GM18508 (cell line): Measurements from ENCODE around the gene CXXC5.

Experiments used
- ATAC-seq: cut with Tn5 transposase; IDR thresholded peaks from one replicate; pipeline ENCODE4 v1.9.1; 2021; ENCODE audit warnings: moderate number of reproducible peaks; ENCODE audit not compliant: insufficient read depth, unreplicated experiment

Gene CXXC5

DNA sequence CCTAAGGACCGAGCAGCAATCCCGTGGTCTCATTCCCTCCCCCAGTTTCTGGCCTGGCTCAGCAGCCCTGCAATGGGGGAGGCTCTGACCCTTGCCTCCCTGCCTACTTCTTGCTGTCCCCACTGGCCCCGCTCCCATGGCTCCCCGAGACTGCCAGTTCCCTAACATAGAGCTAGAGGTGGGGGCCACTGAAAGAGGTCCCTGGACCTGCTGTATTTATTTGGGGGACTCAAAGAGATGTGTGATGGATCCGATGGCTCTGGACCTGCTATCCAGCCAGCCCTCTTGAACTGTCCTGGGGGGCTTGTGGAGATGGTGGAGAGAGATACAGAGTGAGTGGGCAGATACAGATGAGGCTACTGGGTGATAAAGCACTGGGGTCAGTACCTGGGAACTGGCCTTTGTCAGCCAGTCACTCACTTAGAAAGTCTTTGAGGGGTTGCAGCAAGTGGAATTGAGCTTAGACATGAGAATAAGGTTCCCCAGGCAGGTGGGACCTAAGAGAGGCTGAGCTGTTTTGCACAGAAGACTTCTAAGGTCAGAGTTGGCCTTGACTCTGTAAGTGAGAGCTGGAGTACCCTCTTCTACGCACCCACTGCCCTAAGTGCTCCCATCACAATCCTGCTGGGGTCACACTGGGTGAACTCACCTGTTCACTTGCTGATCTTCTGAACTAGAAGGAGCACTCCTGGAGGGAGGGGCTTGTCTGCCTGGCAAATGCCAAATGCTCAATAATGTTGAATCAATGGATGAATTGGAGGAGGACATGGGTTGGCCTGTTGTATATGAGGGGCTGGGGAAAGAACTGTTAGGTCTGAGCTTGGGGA is 42.9 kb downstream of the CXXC5 start:
- no peak for ATAC-seq

DNA sequence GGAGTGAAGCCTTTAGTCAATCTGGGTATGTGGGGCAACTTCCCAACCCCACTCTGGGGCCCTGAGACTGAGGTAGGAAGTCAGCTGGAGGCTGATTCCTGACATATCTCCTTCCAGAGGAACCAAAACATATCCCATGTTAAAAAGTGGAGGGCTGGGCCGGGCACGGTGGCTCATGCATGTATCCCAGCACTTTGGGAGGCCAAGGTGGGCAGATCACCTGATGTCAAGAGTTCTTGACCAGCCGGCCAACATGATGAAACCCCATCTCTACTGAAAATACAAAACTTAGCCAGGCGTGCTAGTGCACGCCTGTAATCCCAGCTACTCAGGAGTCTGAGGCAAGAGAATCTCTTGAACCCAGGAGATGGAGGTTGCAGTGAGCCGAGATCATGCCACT is 44.0 kb downstream of the CXXC5 start:
- no peak for ATAC-seq

DNA sequence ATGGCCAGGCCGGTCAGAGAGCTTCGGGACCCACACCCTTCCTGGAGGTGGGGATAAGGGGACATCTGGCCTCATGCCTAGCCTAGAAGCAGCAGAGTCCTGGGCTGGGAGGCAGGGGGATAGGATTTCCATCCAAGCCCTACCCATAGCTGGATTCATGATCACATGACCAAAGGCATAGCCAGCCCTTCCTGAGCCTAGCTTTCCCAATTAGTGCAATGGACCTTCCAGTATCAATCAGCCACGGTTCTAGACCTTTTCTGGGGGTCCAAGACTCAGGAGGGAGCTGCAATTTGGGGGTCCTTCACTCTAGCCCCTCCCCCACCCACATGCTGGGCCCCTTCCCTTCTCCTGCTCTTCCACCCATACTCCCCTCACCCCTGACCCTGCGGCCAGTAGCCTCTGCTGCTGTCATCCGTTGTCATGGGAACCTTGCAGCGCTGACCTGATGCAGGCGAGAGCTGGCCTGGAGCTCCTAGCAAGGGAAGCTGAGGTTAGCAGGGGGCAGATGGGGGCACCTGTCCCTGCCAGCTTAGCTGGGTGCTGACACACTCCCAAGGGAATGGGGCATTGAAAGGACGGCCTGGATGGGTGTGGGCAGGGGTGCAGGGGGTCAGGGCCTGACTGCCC is 44.6 kb downstream of the CXXC5 start:
- no peak for ATAC-seq

DNA sequence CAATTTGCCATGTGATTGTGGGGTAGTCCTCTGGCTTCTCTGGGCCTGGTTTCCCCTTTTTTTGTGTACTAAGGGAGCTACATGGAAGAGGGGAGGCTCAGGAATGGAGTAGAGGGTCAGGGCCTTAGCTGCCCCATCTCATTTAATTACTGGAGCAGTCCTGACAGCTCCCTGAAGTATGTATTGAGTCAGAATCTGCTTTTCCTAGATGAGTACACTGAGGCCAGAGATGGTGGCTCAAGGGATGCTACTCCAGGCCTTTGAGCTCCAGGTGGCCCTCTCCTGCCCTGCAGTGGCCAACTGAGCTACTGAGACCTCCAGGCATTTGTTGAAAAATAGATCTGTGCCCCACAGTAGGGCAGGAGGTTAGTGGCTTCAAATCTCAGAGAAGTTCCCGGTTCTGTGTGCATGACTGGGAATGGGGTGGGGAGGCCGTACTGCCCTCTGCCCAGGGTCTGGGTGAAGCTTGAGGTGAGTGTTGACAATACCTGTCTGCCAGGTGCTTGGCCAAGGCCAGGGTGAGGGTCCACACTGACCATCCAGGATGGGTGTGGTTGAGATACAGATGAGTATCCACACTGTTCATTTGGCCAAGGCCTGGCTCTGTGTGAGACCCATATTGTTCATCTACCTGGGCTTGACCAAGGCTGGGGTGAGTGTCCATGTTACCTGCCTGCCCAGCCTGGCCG is 45.7 kb downstream of the CXXC5 start:
- no peak for ATAC-seq

DNA sequence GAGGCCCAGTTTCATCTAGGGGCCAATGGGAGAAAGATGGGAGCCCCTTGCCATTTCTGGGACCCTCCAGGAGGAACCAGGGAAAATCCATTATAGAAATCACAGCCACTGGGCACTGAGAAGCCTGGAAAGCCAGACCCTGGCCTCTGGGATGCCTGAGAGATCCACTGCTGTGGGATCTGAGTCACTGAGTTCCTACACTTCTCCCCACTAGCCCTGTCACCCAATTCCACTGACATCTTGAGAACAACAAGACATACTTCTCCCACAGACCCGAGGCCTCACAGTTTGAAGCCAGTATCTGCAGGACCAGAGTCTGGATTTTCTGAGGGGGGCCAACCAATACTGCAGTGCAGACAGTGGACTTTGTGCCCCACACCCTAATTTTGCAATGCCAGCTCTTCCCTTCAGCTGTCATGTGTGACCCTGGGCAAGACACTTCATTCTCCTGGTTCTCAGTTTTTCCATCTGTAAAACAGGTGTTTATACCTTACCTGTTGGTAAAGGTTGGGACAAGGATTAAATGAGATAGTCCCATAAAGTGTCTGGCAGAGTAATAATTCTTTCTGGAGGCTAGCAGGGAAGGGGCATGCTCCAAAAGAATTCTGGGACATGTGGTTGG is 46.5 kb downstream of the CXXC5 start:
- ATAC-seq = no peak

DNA sequence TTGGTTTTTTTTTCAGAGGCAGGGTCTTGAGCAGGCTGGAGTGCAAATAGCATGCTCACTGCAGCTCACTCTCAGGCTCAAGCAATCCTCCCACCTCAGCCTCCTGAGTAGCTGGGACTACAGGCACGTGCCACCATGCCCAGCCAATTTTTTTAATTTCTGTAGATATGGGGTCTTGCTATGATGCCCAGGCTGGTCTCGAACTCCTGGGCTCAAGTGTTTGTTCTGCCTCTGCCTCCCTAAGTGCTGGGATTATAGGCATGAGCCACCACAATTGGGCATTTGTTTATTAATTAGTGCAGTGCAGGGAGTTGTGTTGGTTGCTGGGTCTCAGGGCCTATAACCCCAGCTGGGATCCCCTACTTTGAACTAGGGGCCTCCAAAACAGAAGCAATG is 47.0 kb downstream of the CXXC5 start:
- ATAC-seq = no peak

DNA sequence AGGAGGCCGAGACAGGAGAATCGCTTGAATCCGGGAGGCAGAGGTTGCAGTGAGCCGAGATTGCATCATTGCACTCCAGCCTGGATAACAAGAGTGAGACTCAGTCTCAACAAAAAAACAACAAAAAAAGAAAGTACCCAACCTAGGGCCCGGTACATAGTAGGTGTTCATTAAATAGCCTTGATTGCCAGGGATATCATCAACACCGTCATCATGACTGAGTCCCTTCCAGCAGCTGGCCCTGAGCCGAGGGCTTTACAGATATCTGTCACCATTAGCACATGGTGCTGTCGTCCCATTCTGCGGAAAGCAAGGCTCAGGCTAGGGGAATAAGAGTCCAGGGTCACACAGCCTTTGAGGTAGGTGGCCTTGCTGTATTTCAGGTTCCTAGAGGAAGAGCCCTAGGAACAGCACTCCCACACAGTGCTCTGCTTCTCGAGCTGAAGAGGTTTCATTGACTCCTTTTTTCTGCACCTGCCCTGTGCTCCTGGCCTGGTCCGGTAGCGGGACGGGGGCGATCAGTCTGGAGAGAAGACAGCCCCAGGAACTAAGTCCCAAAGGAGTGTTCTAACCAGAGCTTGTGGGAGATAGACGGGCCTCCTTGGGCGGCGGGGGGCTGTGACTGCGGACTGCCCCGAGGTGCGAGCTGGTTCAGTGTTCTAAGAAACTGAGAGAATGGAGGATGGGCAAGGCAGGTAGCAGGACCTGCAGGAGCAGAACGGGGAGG is 48.2 kb downstream of the CXXC5 start:
- no peak for ATAC-seq

DNA sequence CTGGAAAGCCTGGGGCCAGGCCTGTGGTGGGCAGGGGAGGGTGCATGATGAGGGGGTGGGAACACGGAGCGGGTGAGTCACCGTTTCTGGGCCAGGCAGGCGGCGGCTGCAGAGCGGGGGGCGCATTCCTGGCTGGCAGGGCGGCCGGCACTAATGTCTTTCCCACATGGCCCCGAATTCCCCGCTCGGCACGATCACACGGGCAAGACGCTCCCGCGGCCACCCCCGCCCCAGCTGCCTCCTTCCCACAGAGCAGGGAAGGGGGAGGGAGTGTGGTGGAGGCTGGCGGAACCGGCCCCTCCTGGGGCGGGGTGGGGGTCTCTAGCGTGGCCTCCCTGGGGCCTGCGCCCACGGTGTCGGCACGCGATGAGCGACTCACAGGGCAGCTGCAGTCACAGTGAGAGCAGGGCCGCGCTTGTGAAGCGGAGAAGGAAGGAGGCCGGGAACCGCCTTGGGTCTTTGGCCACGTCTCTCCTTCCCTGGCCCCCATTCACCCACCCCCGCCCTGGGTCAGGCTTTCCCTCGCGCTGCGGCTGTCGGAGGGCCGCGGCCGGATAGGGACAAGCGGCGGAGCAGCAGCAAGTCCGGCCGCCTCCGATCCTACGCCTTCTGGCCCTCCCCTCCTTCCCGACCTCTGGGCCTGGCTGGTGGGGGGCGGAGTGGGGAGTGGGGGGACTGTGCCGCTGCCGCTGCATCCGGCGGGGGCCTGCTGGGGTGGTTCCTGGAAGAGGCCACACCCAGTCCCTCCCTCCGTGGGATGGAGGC is 48.9 kb downstream of the CXXC5 start:
- no peak for ATAC-seq

DNA sequence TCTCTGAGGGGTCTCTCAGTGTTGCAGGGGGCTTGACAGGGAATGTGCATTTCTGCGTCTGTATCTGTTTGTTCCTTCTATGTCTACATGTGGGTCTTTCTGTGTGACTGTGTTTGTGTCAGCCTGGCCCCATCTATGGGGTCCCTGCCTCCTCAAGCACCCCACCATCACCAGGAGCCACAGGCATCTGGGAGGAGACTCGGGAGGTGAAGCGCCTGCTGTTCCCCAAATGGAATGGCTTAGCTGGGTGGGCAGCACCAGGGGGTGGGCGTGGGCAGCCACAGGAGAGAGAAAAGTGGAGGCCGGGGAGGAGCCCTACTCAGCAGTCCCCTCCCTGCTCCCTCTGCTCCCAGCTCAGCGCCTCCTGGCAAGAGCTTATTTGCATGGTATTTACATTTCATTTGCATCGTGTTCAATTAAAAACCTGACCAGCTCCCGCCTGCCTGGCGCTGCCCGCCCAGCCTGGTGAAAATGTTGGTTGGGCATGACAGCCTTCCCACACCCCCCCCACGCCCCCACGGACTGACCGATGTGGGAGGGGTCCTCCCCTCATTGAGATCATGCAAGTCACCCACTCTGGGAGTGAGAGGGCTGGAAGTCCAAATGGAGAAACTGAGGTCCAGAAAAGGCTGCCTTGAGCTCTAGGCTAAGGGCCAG is 50.5 kb downstream of the CXXC5 start:
- no peak for ATAC-seq

DNA sequence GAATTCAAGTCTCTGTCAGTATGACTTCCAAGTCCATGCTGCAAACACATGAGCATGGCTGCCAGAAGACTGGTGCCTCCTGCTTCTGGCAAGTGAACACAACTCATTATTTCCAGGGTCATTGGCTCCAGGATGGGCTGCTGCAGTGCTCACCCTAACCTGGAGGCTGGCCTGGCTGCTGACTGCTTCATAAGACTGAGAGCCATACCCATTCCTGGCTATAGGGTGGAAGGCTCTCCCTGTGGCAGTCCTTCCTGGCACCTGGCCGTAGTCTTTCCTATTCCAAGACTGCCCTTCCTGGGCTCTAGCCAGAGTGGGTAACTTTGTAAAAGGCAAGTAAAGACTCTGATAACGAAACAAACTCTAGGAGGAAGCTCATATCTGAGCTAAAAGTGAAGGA is 51.2 kb downstream of the CXXC5 start:
- ATAC-seq = no peak

DNA sequence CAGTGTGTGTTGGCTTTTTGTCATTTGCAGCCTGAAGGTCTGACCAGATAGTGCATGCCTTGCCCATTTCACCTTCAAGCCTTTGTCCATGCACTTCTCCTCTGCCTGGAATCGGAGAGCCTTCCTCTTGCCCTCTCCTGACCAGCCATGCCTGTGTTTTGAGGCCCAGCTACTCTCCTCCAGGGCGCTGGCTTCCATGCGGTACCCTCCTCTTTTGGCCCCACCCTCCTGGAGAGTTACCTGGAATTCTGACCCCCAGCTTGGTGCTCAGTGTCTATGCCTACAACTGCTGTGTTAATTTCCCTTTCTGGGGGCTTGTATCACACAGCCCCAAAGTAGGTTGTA is 52.5 kb downstream of the CXXC5 start:
- no peak for ATAC-seq

DNA sequence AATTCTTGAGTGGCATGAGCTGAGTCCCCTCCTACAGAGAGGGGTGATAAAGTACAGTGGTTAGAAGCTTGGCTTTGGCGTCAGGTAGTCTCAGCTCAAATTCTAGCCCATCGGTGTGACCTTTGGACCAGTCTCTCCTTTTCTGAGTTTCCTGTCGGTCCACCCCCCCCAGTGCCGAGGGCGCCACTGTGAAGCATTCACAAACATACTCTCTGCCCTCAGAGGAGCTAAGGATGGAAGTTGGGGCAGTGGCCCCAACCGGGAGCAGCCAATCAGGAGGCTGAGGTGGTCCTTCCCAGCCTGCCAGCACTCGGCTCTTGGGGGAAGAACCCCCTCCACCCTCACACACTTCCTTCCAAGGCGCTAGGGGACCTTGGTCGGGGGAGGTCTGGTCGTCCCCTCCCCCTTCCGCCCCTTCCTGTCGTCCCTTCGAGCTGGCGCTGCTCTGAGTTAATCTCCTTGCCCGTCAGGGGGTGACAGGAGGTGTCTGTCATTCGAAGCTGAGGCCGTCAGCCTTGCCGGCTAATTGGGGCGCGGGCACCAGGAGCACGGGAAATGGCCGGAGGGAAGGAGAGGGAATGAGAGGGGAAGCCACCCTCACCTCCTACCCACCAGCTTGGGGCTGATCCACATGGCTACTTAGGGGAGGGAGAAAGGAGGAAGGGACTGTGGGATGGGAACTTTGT is 53.0 kb downstream of the CXXC5 start:
- no peak for ATAC-seq

DNA sequence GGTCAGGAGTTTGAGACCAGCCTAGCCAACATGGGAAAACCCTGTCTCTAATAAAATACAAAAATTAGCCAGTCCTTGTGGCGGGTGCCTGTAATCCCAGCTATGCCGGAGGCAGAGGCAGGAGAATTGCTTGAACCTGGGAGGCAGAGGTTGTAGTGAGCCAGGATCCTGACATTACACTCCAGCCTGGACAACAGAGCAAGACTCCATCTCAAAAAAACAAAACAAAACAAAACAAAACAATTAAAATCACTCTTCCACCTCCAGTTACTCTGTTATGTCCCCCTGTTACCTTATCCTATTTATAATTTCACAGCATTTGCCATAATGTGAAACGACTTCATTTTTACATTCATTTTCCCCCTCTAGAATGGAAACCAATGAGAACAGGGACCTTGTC is 54.4 kb downstream of the CXXC5 start:
- ATAC-seq = no peak

DNA sequence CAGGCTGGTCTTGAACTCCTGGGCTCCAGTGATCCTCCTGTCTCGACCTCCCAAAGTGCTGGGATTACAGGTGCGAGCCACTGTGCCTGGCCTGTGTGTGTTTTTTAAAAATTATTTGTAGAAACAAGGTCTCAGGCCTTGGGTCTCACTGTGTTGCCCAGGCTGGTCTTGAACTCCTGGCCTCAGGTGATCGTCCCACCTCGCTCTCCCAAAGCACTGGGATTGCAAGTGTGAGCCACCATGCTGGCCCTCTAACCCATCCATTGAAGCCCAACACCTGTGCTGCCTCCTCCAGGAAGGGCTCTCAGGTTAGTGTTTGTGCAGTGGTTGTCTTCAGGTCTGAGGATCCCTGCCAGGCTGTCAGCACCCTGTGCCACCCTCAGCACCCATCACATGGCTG is 56.6 kb downstream of the CXXC5 start:
- ATAC-seq = no peak

DNA sequence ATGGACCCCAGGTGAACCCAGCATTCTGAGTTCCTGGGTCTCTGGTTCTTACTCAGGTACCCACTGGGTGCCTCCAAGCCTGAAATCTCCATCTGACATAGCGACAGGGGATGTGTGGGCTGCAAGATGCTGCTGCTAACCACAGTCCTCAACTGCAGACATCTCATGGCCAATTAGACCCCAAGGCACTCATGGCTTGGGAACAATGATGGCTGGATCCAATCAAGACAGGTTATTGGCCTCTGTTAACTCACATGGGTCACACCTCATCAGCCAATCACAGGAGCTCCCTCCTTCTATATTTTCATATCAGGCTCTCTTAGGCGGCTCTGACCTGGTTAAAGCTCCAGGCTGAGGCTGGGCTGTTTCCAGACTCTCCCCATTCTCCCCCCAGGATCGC is 57.0 kb downstream of the CXXC5 start:
- no peak for ATAC-seq

DNA sequence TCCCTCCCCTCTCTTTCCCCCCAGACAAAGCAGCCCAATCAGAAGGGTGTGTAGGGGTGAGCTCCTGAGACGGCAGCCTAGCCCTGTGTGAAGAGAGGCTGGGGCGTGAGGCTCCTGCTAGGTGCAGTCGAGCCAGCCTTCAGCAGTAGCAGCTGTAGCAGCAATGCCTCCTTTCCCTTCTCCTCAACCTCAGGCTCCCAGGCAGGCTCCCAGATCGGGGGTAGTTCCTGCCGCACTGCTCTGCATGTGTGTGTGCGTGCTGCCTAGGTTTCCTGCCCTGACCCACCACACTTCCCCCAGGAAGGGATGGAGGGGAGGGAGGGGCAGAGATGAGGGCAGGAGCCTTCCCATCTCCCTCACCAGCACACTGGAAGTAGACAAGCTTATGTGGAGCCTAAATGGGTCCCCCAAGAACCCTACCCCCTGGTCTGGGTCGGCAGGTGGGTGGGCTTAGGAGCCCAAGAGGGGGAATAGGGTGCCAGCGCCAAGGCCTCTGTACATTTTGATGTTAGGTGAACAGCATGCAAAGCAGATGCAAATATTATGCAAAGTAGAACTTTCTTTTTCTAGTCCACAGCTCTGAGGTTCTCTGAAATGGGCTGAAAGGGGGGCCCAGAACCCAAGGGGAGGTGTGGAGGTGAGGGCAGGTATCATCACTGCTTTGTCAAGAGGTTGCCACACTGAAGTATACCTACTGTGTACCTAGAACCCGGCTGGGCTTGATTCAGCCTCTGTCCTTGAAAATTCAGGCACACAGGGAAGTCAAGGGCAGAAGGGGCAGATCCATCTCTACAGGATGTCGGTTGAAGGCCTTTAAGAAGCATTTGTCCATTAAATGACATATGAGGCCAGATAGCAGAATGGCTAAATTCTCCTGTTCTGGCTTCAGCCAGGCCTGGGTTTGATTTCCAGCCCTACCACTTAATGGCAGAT is 57.8 kb downstream of the CXXC5 start:
- no peak for ATAC-seq

DNA sequence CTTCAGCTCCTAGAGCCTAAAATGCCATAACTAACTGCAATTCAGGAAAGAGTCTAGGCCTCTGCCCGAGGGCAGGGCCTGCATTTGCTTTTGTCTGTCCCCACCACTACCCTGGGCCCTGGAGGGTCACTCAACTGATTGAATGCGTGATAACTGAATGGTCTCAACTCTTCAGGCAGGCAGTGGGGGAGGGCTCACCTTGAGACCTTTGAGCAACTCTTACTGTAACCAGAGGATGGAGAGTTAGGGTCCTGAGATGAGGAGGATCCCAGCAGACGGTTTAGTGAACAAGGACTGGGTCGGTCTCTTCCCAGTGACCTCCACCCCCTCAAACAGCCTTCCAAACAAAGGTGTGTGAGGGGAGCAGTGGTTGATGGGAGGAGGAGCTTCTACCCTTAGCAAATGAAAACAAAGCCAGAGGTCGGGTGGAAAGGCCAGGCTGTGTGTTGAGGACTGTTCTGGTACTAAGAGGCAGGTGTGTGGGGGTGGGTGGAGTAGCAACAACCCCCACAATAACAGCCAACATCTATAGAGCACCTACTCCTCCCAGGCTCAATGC is 59.4 kb downstream of the CXXC5 start:
- no peak for ATAC-seq
